Erythroblast (primary cell): Measurements from ENCODE around the gene PDE4D.

Experiments
- GATA1 ChIP-seq: IDR thresholded peaks from 2 replicates; pipeline ENCODE4 v1.6.1; 2011; ENCODE audit warnings: low read depth, mild to moderate bottlenecking, control low read depth, low read length, moderate library complexity
- POLR2A ChIP-seq: IDR thresholded peaks from 2 replicates; pipeline ENCODE4 v1.6.1; 2011; ENCODE audit warnings: mild to moderate bottlenecking, low read length

- TF ChIP-seq POLR2A (no peak), GATA1 (no peak)
Measured at GRCh38 chr5:59003124-59003523, 890.4 kb downstream of the PDE4D start.
